Stimulated activated CD4-positive, alpha-beta T cell treated with anti-CD3 and anti-CD28 coated beads, TNF-alpha, amount 100 ng/mL, for 48 hours (primary cell): ENCODE data around the gene METTL8.
"Not testable (repeated sequence)": the region's sequence is repeated elsewhere in the genome, so short reads cannot be mapped to it uniquely, and the experiment has no call there.

Experiments used
- DNase-seq, 3 donors: peaks; one replicate each; pipeline ENCODE4 v3.0.0-alpha.2; 2020; ENCODE audit warnings: low read depth in 3 of 3

METTL8 gene

DNA sequence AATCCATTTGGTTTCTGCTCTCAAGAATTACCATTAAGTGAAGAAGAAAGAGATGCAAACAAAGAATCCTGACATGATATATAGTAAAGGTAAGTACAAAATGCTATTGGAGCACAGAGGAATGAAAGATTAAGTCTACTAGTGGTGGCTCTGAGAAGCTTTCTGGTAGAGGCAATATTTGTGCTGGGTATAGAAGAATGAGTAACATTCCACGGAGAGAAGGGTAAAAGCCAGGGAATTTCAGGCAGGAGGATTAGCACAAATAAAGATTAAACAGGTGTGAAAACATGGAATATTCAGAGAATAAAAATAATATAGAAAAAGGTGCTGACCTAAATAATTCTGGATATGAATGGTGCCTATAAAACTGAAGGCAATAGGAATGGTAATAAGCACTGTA lies 31.8 kb downstream of the METTL8 start:
- DNase-seq: no peak

DNA sequence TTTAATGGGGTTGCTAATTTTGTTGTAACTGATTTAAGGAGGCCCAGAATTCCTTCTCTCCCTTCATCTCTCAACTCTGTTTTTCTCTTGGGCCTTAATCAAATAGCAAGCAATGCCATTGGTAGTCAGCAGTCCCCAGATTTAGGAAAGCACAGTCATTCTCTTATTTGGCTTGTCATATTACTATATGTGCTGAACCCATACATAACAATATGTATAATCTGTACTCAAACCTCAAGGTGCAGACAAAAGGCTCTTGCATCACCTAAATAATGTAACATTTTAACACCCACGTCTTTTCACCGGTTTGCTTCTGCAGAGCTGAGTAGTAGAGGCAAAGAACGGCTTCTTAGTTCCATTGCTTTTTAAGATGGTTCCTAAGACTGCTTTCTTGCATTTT lies 33.4 kb downstream of the METTL8 start:
- no peak for DNase-seq

DNA sequence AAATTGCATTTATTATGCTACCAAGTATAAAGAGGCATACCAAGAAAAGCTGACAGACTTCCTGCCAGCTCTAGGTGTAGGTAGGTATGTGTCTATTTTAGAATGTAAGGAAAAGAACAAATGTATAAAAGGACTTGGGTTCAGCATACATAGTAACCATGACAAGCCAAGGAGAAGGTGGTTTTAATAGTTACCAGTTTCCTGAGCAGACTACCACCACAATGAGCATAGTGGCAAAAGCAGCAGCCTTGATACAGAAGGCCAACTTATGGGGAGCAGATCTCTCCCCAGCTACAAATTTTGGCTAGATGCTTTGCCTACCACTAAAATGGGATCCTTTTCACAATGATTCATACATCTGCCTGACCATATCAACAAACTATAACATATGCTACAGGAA lies 34.5 kb downstream of the METTL8 start:
- no peak for DNase-seq

DNA sequence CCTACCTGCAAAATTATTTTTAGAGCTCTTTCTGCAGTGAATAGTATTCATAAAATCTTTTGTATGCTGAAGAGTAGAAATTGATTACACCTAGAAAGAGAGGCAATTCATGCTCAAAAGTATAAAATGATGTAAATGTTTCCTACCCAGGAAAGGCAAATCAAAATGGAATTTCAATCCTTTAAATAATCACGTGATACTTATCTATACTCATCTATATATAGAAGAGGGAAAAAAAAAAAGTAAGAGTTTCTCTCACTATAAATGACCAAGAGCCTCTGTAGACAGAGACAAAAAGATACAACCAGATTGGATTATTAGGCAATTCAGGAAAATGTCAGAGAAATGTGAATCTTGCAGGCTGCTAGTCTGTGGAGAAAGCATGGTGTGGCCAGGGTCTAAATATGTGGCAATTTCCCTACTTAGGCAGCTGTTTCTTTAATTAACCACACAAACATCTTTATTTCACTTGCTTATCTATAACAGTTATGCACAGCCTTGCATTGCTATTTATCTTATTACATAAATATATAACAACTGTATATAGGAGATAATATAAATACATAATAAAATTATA lies 39.5 kb downstream of the METTL8 start:
- DNase-seq: no peak

DNA sequence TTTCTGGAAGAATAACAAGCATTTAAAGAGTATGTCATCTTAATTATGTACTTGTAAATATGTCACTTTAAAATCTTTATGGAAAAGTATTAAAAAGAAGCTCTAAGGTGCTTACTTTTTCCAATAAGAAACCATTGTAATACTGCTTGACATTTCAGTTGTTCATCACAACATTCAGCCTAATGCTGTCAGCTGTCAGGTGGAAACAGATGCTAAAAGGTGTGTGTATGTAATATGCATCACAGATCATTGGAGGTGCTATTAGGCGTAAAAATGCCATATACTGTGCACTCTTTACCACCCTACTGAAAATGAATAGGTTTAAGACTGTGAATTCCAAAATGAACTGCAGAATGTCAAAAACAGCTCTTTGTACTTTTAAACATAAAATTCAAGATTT lies 40.3 kb downstream of the METTL8 start:
- DNase-seq: no peak

DNA sequence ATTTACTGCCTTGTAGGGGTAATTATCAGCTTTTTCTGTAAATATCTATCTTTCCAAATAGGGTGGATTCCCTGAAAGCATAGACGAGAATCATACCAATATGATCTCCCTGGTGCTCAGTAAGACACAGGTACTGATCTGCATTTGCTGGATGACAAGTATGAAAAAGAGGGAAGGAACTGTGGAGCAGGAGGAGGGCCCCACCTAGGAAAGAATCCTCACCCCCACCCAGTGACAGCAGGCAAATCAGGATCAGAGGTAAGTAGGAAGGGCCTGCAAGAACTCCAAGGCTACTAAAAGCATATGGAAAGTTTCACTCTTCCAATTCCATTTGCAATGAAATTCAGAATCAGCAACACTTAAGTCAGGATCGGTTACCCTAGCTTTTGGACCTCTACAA lies 42.3 kb downstream of the METTL8 start:
- DNase-seq: no peak

DNA sequence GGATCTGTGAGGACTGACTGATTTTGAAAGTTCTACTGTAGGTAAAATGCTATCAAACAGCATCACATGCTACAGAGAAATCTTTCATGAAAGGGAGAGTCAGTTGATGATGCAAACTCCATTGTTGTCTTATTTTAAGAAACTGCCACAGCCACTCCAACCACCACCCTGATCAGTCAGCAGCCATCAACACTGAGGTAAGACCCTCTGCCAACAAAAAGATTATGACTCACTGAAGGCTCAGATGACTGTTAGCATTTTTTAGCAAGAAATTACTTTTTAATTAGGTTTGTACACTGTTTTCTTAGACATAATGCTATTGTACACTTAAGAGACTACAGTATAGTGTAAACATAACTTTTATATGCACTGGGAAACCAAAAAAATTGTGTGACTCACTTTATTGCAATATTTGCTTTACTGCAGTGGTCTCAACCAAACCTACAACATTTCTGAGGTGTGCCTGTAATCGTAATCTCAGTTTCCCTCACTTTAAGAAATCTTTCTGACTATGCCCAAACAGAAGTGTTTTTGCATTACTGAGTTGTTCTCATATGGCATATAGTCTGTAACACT lies 42.8 kb downstream of the METTL8 start:
- DNase-seq: no peak

DNA sequence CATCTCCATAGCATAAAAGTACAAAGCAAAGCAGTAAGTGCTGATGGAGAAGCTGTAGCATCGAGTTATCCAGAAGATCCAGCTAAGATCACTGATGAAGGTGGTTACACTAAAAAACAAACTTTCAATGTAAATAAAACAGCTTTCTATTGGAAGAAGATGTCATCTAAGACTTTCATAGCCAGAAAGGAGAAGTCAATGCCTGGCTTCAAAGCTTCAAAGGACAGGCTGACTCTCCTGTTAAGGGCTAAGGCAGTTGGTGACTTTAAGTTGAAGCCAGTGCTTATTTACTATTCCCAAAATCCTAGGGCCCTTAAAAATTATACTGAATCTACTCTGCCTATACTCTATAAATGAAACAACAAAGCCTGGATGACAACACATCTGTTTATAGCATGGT lies 44.0 kb downstream of the METTL8 start:
- no peak for DNase-seq

DNA sequence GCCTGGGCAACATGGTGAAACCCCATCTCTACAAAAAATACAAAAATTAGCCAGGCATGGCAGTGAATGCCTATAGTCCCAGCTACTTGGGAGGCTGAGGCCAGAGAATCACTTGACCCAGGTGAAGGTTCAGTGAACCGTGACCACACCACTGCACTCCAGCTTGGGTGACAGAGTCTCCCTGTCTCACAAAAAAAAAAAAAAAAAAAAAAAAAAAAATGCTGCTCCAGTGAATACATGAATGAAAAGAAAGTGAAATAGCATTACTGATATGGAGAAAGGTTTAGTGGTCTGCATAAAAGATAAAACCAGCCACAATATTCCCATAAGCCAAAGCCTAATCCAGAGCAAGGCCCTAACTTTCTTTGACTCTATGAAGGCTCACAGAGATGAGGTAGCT lies 44.5 kb downstream of the METTL8 start:
- no peak for DNase-seq

DNA sequence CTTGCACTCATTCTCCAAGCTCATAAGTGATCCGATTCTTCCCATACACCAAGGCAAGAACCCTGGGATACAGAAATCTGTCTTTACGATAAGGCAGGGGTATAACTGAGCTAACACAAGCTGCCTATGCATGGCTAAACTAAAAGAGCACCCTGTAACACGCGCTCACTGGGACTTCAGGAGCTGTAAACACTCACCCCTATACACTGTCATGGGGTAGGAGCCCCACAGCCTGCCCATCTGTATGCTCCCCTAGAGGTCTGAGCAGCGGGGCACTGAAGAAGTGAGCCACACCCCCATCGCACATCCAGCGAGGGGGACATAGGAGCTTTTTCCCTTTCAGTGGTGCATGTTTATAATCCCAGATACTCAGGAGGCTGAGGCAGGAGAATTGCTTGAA lies 46.7 kb downstream of the METTL8 start:
- DNase-seq: no peak

DNA sequence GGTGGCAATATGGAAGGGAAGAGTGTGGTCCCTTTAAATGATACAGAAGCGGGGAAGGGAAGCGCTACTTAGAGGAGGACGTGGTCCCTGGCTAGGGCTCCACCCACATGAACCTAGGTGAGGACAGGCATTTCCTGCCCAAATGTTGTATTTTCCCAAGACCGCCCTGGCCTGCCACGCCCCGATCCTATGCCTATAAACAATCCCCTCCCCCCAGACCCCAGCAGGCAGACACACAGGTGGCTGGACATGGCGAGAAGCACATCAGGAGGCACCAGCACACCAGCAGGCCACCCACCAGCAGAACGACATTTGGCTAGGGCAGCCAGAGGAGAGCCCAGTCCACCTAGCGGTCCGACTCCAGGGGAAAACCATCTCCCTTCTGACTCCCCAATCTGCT lies 47.2 kb downstream of the METTL8 start:
- no peak for DNase-seq

DNA sequence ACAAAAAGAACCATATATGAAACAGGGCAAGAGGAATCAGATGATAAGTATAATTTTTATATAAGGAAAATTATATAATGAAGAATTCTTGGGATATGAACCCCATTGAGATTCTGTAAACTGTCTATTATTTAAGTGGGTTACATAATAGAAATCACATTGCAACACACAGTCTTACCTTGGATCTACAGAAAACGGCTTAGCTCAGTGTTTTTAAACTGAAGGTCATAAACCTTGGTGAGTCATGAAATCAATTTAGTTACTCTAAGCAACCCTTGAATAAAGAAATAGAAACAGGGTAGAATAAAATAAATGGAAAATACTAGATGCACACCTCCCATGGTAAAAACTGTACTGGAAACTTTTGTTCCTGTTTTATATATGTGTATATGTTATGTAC lies 50.7 kb downstream of the METTL8 start:
- DNase-seq: no peak

DNA sequence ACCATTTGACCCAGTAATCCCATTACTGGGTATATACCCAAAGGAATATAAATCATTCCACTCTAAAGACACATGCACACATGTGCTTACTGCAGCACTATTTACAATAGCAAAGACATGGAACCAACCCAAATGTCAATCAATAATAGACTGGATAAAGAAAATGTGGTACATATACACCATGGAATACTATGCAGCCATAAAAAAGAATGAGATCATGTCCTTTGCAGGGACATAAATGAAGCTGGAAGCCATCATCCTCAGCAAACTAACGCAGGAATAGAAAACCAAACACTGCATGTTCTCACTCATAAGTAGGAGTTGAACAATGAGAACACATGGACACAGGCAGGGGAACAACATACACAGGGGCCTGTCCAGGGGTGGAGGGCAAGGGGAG lies 51.6 kb downstream of the METTL8 start:
- not testable (repeated sequence) for DNase-seq

DNA sequence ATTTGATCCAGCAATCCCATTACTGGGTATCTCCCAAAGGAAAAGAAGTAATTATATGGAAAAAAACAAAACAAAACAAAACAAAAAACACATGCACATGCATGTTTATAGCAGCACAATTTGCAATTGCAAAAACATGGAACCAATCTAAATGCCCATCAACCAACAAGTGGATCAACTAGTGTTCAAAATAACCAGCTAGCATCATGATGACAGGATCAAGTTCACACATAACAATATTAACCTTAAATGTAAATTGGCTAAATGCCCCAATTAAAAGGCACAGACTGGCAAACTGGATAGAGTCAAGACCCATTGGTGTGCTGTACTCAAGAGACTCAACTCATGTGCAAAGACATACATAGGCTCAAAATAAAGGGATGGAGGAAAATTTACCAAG lies 55.9 kb downstream of the METTL8 start:
- DNase-seq: not testable (repeated sequence)

DNA sequence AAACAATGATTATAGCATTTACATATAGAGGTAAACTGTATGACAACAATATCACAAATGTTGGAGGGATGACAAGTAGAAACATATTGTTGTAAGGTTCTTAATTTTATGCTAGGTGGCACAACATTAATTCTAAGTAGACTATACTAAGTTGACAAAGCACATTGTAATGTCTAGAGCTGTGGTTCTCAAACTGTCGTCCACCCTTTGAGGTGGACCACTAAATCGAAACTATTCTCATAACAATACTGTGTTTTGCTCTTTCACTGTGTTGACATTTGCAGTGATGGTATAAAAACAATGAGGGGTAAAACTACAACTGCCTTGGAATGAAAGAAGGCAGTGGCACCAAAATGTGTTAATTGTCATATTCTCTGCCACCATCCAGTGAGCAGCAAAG lies 66.1 kb downstream of the METTL8 start:
- DNase-seq: no peak

DNA sequence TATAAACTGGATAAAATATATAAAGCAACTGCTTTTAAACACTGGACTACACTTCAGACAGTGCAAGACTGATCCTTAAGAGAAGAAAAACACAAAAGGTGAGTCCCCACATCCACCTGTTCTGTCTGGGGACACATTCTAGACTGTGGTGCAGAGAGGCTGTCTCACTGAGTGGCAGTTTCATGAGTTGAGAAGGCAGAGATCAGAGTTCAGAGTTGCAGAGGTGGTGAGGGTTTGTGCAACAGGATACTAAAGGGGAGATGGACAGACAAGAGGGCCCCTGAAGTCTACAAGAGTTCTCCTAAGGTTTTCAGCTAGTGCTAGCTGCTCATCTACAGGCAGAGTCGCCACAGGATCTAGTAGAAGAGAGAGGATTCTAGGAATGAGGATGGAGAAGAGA lies 68.0 kb downstream of the METTL8 start:
- DNase-seq: no peak

DNA sequence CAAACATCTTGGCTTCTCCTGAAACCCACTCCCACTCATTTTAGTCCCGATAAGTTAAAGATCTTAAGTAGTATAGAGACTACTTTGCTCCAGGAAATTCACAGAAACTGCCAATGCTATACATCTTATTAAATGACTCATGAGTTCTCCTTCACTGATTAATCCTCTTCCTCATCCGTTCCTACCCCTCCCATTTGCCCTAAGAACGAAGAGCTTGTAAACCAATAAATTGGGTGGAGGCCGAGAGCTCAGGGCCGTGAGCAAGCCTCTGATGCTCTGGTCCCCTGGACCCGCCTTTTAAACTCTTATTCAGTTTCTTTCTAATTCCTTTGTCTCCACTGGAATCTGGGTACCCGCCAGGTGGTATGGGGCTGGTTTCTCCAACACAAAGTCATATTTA lies 68.6 kb downstream of the METTL8 start:
- DNase-seq: no peak

DNA sequence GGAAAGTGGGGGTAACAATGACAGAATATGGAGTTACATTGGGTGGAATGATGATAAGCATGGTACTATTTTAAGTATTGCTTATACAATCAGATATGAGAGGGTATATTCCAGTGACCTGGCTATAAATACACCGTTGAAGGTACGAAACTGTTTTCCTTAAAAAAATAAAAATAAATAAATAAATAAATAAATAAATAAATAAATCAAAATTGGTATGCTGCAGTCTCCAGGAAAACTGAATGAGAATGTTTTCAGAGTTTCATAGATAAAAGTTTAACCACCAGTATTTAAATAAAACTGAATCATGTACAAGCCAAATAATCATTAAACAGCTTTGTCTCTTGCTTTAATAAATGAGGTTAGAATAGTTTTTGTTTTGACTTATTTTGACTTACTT lies 71.4 kb downstream of the METTL8 start:
- DNase-seq: no peak

DNA sequence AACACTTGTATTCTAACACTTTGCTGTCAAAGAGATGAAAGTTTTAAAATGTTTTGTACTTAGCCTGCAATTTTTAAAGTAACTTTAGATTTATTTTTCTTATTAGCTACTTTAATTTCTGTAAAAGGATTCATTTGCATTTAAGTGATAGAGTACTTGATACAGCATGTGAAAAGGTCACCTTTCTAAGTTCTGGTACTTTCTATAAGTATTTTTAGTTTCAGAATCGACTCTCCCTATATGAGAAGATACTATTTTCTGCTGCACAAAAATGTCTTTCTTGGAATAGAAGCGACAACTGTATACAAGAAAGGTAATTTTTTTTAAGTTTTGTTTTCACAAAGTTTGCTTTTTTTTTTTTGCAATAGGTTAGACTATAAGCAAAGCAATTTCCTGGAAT lies 72.9 kb downstream of the METTL8 start:
- no peak for DNase-seq

DNA sequence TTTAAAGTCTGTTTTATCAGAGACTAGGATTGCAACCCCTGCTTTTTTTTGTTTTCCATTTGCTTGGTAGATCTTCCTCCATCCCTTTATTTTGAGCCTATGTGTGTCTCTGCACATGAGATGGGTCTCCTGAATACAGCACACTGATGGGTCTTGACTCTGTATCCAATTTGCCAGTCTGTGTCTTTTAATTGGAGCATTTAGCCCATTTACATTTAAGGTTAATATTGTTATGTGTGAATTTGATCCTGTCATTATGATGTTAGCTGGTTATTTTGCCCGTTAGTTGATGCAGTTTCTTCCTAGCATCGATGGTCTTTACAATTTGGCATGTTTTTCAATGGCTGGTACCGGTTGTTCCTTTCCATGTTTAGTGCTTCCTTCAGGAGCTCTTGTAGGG lies 80.0 kb downstream of the METTL8 start:
- not testable (repeated sequence) for DNase-seq

DNA sequence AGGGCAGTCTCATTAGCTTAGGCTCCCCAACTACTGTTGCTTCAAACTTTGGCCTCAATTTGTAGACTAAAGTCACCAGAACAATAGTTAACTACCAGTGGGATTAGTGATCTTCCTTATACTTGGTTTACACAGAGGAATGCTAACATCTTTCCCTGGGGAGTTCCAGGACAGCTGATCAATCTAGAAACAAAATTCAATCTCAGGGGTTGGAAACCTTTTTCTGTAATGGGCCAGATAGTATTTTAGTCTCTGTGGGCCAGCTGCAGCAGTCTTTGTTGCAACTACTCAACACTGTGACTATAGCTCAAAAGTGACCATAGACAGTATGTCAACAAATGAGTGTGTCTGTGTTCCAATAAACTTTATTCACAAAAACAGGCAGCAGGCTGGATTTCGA lies 85.7 kb downstream of the METTL8 start:
- no peak for DNase-seq

DNA sequence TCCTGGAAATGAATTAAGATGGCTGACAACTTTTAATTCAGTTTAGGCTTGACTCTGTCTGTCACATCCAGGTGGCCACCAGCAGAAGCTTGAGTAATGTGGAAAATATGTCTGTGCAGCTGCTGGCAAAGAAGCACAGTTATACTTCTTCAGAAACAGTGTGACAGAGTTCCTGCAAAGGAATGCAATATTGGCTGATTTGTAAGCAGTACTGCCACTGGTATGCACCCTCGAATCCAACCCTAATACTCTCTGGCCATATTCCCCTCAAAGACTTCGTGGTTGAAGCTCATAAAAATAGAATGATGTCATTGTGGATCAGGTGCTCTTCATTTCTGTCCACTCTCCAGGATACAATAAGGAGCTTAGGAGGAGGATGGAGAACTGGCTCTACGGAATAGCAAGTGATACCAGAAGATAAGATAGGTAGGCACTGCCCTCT lies 86.2 kb downstream of the METTL8 start:
- peak in 1 of 3 donors; percentile 9 for DNase-seq

DNA sequence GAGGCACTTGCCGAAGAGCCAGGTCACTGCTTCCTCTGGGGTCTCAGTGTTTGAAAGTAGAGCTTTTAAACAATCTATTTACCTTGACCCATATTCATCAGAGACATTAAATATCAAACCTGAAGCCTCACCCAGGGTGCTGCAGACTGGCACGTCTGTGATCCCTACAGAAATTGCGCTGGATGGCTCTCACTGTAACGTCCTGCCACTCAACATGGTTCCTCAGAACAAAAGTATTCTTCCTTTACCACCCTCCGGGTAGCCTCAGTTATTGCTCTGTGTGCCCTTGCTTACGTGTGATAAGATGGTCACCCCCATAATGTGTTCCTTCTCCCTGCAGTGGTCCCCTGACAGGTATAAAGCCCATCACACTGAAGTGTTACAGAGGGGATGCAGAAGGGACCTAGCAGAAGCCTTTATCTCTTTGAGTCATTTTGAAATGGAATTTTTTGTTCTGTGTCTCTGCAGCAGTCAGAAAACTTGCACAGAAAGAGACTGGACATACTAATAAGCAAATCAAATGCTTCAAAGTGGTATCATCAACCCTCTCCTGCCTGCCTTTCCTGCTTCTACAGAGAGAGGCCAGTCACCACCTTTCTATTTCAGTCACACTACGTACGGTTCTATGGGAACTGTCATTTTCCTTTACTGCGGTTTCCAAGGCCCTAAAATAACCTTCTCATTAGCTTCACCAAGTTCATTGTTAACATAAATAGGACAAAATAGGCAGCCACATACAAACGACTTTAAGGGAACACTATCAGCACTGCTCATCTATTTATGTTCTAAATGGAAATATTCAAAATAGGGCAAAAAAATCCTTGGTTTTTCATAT lies 86.8 kb downstream of the METTL8 start:
- DNase-seq: no peak
